CD4-positive, alpha-beta T cell treated with Interleukin-17A for 1 hour (primary cell): ENCODE results near the gene SCFD2.
A peak's percentile ranks its signal among the peaks of the same experiment; 100 is the strongest.

Source experiments
- DNase-seq: peaks from one replicate; pipeline ENCODE4 v3.0.0-alpha.2; 2020

SCFD2 gene

DNA sequence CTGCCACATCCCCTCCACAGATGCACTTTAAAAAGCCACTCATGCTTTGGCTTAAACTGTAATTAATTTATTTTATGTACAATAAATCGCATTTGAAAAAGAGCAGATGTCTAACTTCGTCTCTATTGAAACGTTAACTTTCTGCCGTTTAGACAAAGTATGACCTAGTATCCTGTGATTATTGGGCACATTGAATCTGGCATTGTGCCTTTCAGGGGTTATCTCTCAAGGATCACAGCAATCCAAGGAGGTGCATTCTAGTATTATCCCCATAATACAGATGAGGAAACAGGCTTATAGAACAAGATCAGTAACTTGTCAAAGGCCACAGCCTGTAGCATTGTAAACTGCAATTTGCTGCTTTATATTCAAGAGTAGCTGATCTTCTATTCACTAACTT is 499.1 kb downstream of the SCFD2 start:
- no peak for DNase-seq

- no peak for DNase-seq
Observed at GRCh38 chr4:52865300-52865699, 500.6 kb downstream of the SCFD2 start.

DNA sequence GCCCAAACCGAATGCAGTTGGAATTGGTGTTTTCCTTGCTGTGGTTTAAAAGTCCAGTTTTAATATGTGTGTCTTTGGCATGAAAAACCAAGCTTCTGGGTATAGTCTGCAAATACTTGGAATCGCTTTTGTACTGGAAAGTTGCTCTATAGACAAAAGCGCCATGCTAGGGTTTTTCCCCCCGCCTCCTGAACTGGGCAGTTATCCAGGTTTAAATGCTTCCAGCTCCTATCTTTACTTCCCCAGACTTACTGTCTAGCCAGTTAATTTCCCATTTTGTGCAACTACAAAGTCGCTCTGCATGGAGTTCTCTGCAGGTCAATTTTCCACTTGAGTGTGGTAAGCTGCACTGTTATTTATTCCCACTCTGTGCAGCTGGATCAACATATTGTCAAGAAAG is 501.1 kb downstream of the SCFD2 start:
- no peak for DNase-seq

DNA sequence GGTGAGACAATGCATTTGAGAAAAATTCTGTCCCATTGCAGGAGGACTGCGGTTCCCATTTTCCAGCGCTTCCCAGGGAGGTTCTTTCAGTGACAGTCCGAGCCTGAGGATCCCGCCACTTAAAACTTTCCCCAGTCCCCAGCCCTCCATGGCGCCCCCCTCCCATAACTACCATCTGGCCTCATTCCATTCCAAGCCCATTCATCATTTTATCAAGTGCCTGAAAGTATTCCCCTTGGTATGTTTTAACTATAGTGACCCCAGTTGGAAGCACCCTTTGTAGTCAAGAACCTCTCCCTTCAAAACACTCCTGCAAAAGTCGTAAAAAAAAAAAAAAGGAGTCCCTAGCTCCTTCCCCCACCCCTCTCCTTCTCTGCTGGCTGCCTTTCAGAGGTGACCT is 502.5 kb downstream of the SCFD2 start:
- no peak for DNase-seq

GRCh38 chr4:52862639-52863161 is 503.2 kb downstream of the SCFD2 start:
- no peak for DNase-seq

DNA sequence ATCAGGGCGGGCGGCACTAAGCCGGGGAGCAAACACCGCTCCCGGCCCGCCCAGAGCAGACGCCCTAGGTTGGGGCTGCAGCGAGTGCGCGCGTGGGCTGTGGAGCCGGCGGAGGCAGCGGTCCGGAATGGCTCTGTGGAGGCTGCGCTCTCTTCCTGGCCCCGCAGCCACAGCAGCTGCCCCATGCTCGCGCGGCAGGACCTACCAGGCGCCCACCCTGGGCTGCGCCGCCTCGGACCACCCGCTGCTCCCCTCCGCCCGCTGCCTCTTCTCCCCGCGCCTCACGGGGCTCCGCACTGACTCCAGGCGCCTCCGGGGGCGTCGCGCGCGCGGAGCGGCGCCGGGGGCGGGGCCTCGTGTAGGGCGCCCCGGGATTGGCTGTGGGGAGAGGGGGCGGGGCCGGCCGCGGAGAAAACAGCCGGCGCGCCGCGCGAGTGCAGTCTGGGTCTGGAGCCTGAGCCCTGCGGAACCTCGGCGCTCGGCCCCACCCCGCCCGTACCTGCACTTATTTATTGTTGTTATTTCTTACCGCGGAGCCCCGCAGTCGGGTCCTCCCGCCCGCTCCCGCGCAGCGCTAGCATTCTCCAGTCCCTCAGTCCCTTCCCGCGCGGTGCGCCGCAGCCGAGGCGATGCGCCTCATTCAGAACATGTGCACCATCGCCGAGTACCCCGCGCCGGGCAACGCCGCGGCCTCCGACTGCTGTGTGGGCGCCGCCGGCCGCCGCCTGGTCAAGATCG is 503.8 kb downstream of the SCFD2 start, which contains the start of gene RASL11B:
Gene RASL11B, plus strand, starts transcription at position 439 of the 738 bp plus-strand sequence. Its CDS starts 191 bp downstream, at position 630.
- DNase-seq = peak; percentile 86

DNA sequence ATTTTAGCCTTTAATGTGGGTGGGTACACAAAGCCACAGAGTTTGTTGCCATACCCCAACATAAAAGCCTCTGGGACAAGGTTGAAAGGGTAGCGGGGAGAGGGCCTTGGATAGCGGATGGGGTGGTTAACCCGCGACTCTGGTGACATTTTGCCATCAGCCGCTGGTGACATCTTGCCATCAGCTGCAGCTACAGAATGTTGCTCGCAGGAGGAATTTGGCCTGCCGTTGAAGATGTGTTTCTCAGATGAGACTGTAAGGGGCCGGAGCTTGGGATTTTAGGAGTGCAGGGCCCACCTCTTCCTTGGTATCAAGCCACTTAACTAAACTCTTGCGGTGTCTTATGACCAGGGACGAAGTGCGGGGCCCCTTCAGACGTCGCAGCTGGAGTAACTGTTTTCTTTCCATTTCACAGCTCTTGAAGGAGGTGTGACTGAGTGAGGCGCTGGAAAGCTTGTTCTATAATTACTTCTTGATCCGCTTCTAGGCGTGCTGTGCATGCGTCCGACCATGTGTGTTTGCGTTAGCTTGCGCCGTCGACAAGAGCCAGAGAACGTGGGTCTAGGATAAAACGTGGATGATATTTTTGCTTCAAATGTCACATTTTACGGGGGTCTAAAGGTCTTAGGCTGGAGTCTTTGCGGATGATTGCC is 504.6 kb downstream of the SCFD2 start:
- no peak for DNase-seq

DNA sequence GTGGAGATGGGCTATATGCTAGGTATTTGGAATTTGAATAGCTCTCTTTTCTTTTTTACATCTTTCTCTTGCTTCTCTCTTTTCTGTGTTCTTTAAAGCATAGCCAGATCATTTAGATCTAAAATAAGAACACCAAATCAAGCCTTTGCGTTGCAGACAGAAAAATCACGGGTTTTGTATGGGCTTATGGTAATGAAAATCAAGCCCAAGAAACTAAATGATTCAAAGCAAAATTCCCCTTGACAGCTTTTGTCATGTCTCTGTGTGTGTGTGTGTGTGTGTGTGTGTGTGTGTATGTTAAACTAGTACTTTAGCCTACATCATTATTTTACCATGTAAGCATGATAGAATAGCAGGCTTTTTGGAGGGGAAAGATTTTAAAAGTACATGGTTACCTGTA is 505.5 kb downstream of the SCFD2 start:
- no peak for DNase-seq

- peak; percentile 3 for DNase-seq
Observed at GRCh38 chr4:52856801-52857200, 509.1 kb downstream of the SCFD2 start.

DNA sequence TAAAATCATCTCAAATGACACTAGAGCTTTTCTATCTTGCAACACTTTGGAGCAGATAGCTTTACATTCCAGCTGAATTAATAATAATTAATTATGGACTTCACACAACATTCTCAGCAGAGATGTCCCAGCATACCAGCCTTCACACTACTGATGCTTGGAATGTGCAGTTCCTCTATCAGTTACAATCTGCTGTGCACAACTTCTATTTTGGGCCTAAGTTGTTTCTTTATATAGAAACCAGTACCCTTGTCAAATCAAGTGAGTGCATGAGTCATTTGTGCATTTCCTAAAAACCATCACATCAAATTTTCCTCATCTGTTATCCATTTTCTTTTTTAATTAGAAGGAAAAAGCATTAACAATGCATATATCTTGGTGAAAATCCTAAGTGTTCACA is 512.5 kb downstream of the SCFD2 start:
- no peak for DNase-seq

DNA sequence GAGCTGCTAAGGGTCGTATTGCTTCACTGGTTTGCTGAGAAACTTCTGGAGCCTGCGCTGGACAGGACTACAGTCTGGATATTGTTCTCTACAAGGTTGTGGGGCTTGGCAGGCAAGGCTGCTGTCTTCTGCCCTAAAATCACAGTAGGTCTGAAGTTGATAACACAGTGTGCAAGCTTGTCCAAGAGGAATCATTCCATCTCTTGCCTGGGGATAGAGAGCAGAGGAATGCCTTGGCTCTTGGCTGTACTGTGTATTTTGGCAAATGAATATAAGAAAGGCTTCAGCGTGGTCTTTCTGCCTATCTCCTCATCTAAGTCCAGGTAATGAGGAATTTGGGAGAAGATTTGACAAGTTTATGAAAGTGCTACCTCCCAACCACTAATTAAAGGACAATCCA is 513.1 kb downstream of the SCFD2 start:
- DNase-seq = no peak

DNA sequence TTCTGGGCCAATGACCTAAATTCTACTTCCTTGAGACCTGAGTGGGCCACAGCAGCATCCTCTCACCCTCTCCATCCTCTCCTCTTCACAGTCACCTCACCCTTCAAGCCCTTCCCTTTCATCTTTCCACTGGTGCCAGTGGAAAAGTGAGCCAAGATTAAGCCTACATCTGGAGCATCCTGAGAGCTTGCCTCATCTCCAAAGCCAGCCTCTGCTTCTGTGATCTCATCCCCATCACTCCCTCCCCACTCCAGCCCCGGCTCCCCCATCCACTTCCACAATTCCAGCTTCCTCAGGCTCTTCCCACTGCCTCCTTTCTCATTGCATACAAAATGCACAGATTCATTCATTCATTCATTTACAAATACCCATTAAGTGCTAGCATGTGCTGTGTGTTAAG is 513.8 kb downstream of the SCFD2 start:
- DNase-seq = no peak

DNA sequence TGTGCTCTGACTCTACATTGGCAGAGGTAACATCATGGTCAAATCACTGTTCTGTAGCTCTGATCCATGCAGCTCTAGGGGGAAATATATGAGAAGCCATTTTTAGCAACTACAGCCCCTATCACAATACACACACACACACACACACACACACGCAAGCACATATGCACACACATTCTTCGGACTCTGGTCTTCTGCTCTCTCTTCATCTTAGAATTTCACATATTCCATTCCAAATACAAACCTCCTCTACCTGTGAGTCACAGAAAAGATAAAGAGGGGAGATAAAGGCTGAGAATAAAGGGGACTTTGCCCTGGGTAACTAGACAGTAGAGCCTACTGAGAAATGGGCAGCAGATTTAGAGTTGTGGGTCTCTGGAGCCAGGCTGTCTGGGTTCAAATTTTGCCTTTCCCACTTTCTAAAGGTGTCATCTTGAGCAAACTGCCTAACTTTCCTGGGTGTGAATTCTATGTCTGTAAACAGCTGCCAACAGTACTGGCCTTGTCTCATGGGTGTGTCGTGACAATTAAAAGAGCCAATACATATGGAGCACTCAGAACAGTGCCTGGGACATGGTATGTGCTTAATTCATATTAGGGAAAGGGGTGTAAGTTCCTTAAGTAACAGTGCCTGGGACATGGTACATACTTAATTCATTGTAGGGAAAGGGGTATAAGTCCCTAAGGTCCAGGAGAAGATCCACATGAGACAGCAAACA is 515.3 kb downstream of the SCFD2 start:
- no peak for DNase-seq

GRCh38 chr4:52848254-52848653 is 517.6 kb downstream of the SCFD2 start:
- DNase-seq = no peak

DNA sequence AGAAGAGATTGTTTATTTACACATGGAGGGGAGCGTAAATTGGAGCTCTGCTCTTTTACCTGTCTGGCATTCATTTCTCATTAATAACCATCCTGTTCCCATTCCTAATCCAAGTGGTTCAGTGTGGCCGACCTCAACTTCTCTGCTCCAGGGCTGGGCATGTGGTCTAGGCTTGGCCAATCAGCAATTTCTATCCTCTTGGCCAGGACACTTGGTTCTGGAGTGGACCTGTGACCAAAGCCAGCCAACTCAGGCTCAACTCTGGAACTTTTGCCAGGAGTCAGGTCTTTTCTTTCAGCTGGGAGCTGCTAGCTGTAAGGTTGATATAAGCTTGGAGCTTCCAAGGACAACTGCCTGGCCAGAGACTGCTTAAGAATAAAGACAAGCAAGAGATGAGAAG is 519.4 kb downstream of the SCFD2 start:
- DNase-seq = no peak

GRCh38 chr4:52844596-52844995 is 521.3 kb downstream of the SCFD2 start:
- DNase-seq = no peak

DNA sequence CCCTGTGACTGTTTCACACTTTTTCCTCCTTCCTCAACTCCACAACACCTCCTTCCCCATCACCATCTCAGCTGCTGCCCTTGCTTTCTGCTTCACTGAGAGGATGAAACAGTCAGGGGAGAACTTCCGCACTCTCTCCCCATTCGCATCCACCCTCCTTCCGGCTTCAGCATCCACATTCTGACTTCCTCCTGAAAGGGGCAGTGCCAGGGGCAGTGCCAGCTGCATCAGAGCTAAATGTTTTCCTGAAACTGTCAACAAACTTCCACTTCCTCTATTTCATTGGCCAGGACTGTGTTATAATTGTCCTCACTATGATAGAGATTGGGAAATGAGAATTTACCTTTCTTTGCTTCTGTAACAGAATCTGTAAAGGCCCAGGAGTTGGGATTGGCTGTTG is 521.9 kb downstream of the SCFD2 start:
- peak; percentile 7 for DNase-seq

DNA sequence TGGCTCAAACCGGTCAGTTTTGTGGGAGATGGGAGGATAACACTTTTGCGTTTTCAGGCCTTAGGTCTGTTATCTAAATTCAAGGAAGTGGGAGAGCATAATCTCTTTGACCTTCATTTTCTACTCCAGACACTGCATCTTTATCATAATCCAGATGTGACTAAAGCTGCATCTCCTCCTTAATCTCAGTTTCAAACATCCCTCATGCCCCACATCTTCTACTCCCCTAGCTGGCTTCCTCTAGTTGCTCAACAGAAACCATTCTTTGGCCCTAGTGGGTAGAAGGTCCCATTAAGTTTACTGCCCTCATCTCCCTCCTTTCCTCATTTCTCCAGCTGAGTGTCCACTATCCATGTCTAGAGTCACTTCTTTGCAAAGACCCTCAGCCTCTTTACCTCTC is 522.5 kb downstream of the SCFD2 start:
- no peak for DNase-seq

DNA sequence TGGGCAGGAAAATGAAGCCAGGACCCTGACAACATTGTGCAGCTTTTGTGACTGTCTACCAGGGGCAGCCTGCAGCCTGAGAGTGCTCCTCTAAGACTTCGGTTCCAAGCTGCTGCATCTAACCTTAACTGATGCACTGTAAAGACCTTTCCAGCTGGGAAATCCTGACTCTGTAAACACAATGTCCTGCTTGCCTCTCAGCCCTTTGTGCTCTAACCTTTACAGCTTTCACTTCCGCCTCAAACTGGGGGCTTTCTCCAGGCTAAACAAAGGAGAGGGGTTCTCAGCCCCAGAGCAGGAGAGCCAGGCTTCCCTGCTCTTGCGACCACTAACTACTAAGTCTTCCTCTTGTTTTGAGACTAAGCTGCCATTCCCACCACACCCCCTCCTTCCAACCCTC is 523.1 kb downstream of the SCFD2 start:
- DNase-seq = no peak

DNA sequence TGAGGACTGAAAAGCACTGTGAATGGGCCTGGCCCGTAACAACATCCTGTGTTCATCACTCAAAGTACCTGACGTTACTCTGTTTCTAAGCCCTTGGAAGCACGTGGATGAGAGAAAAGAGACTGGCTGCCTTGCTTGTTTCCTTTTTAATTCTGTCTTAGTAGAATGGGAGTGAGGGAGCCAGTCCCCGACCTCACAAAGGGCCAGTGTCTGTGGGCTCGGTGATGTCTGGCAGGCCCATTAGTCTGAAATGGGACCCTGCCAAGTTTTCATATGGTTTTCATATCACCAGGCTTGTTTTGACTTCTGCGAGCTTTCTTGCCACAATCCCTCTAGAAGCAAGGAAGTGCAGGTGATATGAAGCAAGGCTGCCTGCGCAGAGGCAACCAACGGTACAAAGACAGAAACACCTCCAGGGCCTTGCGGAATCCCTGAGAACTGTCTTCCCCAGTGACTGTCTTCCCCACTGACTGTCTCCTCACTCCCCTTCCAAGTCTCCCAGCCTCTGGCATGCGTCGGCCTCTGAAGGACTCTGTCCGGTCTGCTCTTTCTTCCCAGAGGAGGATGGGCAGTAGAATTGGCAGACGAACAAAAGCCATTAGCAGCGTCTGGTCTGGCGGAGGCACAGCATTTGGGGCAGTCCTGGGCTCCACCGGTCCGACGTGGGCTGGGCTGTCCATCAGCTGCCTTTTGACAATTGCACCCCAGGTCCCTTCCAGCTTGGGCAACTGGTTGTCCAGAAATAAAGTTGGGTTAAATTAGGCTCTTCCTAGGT is 524.0 kb downstream of the SCFD2 start:
- no peak for DNase-seq

DNA sequence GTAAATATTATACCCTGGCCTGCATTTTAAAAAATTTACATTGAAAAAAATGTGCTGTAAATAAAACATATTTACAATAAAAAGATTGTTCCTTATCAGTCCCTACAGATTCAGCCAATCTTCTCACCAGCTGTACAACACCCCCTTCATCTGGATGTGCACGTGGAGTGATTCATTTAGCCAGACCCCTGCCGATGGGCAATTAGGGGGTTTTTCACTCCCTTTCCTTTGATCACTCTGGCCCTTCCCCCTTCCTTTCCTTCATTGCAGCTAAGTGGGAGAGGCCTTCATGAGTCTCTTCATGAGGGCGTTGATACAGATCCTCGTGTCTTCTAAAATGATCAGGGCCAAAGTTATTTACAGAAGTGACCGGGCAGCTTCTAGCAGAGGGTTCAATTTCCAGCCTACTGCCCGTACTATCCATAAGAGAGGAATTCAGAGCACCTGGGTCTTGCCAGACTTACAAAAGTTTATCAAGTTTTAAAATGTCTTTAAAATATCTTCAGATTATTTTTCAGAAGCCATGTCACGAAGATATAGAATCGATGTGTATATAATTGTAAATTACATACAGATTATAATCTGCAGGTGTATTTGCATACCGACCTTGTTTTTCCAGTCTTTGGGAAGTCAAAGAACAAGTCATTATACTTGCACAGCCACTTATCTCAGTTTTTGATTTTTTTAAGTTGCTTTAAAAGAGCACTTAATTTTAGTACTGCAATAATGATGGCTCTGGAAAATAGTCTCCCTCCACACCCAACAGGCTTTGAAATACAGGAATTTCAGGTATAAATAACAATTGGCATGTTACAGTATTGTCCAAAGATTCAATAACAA is 525.1 kb downstream of the SCFD2 start:
- no peak for DNase-seq
